Activated naive CD4-positive, alpha-beta T cell treated with Interleukin-2 at 50 U/mL for 16 hours (primary cell): ENCODE results near the gene SEPSECS.

Experiments
- DNase-seq: peaks from one replicate; pipeline ENCODE4 v3.0.0-alpha.2; 2020

The SEPSECS gene

GRCh38 chr4:25154594-25155265 lies 5.5 kb downstream of the SEPSECS start:
- no peak for DNase-seq

GRCh38 chr4:25146076-25146475 lies 14.2 kb downstream of the SEPSECS start:
- no peak for DNase-seq

- no peak for DNase-seq
Observed at GRCh38 chr4:25144870-25145481, 15.3 kb downstream of the SEPSECS start.

- DNase-seq = no peak
Observed at GRCh38 chr4:25142468-25142867, 17.8 kb downstream of the SEPSECS start.

GRCh38 chr4:25141592-25141991 lies 18.7 kb downstream of the SEPSECS start:
- DNase-seq = no peak

- no peak for DNase-seq
Observed at GRCh38 chr4:25133132-25133531, 27.1 kb downstream of the SEPSECS start.

- DNase-seq = no peak
Observed at GRCh38 chr4:25131926-25132325, 28.3 kb downstream of the SEPSECS start.

- no peak for DNase-seq
Observed at GRCh38 chr4:25131381-25131780, 28.9 kb downstream of the SEPSECS start.

- no peak for DNase-seq
Observed at GRCh38 chr4:25129917-25130316, 30.3 kb downstream of the SEPSECS start.

GRCh38 chr4:25128671-25129070 lies 31.6 kb downstream of the SEPSECS start:
- no peak for DNase-seq

- no peak for DNase-seq
Observed at GRCh38 chr4:25123236-25123635, 37.0 kb downstream of the SEPSECS start.

GRCh38 chr4:25120146-25120940 lies 39.9 kb downstream of the SEPSECS start:
- DNase-seq = no peak

GRCh38 chr4:25117716-25118472 lies 42.4 kb downstream of the SEPSECS start:
- no peak for DNase-seq

GRCh38 chr4:25117274-25117673 lies 43.0 kb downstream of the SEPSECS start:
- DNase-seq = no peak

- no peak for DNase-seq
Observed at GRCh38 chr4:25113915-25114904, 46.0 kb downstream of the SEPSECS start.

GRCh38 chr4:25112995-25113380 lies 47.3 kb downstream of the SEPSECS start:
- no peak for DNase-seq

- no peak for DNase-seq
Observed at GRCh38 chr4:25112366-25112994, 47.8 kb downstream of the SEPSECS start.

- no peak for DNase-seq
Observed at GRCh38 chr4:25111648-25112196, 48.5 kb downstream of the SEPSECS start.

GRCh38 chr4:25110527-25111329 lies 49.5 kb downstream of the SEPSECS start:
- no peak for DNase-seq

GRCh38 chr4:25109511-25109910 lies 50.7 kb downstream of the SEPSECS start:
- DNase-seq = no peak
